ENCODE data around the gene LEKR1.

DNA sequence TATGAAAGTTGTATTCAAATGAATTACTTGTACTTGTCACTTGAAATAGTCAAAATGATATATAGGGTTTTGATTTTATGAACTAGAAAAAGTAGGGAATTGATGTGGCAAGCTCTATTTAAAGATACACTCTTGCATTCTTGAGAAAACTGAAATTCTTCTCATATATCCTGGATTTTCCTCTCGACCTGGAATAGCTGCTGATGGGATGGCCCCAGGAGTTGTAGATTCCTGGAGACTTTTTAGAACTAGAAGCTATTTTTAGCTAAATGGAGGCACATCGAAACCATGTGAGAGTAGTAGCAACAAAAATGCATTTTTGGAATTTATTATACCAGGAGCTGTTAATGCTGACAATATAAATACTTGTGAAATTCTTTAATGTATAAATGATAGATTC, 125.9 kb downstream of the LEKR1 start:
- TF ChIP-seq, protein P1, sequence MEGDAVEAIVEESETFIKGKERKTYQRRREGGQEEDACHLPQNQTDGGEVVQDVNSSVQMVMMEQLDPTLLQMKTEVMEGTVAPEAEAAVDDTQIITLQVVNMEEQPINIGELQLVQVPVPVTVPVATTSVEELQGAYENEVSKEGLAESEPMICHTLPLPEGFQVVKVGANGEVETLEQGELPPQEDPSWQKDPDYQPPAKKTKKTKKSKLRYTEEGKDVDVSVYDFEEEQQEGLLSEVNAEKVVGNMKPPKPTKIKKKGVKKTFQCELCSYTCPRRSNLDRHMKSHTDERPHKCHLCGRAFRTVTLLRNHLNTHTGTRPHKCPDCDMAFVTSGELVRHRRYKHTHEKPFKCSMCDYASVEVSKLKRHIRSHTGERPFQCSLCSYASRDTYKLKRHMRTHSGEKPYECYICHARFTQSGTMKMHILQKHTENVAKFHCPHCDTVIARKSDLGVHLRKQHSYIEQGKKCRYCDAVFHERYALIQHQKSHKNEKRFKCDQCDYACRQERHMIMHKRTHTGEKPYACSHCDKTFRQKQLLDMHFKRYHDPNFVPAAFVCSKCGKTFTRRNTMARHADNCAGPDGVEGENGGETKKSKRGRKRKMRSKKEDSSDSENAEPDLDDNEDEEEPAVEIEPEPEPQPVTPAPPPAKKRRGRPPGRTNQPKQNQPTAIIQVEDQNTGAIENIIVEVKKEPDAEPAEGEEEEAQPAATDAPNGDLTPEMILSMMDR (tag by site-specific recombination; IDR thresholded peaks at IDR 0.05) = no peak
- no peak for TF ChIP-seq ZBTB7A (tag by site-specific recombination; IDR thresholded peaks at IDR 0.05; ENCODE audit: low read depth)
- TF ChIP-seq, protein P2, sequence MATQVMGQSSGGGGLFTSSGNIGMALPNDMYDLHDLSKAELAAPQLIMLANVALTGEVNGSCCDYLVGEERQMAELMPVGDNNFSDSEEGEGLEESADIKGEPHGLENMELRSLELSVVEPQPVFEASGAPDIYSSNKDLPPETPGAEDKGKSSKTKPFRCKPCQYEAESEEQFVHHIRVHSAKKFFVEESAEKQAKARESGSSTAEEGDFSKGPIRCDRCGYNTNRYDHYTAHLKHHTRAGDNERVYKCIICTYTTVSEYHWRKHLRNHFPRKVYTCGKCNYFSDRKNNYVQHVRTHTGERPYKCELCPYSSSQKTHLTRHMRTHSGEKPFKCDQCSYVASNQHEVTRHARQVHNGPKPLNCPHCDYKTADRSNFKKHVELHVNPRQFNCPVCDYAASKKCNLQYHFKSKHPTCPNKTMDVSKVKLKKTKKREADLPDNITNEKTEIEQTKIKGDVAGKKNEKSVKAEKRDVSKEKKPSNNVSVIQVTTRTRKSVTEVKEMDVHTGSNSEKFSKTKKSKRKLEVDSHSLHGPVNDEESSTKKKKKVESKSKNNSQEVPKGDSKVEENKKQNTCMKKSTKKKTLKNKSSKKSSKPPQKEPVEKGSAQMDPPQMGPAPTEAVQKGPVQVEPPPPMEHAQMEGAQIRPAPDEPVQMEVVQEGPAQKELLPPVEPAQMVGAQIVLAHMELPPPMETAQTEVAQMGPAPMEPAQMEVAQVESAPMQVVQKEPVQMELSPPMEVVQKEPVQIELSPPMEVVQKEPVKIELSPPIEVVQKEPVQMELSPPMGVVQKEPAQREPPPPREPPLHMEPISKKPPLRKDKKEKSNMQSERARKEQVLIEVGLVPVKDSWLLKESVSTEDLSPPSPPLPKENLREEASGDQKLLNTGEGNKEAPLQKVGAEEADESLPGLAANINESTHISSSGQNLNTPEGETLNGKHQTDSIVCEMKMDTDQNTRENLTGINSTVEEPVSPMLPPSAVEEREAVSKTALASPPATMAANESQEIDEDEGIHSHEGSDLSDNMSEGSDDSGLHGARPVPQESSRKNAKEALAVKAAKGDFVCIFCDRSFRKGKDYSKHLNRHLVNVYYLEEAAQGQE (tag by site-specific recombination; IDR thresholded peaks at IDR 0.05) = no peak
- no peak for TF ChIP-seq ZNF747 (tag by site-specific recombination; IDR thresholded peaks at IDR 0.05)
- no peak for TF ChIP-seq ZNF280C (tag by site-specific recombination; IDR thresholded peaks at IDR 0.05)
- TF ChIP-seq SETDB1 (IDR thresholded peaks at IDR 0.05; ENCODE audit: insufficient read length, low read length) = no peak
- no peak for TF ChIP-seq ZNF792 (tag by site-specific recombination; IDR thresholded peaks at IDR 0.05)
